Activated CD8-positive, alpha-beta memory T cell treated with anti-CD3 and anti-CD28 coated beads for 36 hours (primary cell): ENCODE measurements around the gene SAMD8. TPM values are rescaled to one million over a fixed set of nuclear protein-coding genes. Genes with fewer than 3 reads are reported as not detected.
"Not testable (repeated sequence)": the region's sequence is repeated elsewhere in the genome, so short reads cannot be mapped to it uniquely, and the experiment has no call there.

Source experiments
- CTCF ChIA-PET: fragments of 350-600 bp; sonication (Branson Sonifier 250); formaldehyde crosslinking; loops from one replicate; lab custom pipeline; 2021; ENCODE audit warnings: antibody characterized with exemption; lab: Charles Lee
- POLR2A ChIA-PET: fragments of 350-600 bp; sonication (Branson Sonifier 250); formaldehyde crosslinking; loops from one replicate; lab custom pipeline; 2021; ENCODE audit warnings: antibody characterized with exemption; lab: Charles Lee
- total RNA-seq, 2 experiments: library from RNA; stranded (reverse); gene quantifications; one replicate each; pipeline ENCODE4 v1.2.3, GENCODE V29; 2021

The SAMD8 gene
- total RNA-seq, 2 experiments from 2014 or later, result 15.4 to 17.0 TPM

GRCh38 chr10:75103881-75104686 lies 7.4 kb upstream of the SAMD8 start:
- POLR2A ChIA-PET, result no interaction called here
- CTCF ChIA-PET, result interaction anchor here (1.5 kb wide), 1 partner anchor 9 kb away, joined by 3 read pairs; no protein-coding TSS in a partner anchor

- CTCF ChIA-PET, result no interaction called here
Observed at GRCh38 chr10:75104842-75105241, 6.6 kb upstream of the SAMD8 start.

GRCh38 chr10:75105576-75106197 lies 5.8 kb upstream of the SAMD8 start:
- POLR2A ChIA-PET, result interaction anchor here (0.6 kb wide), 1 partner anchor 106 kb away, joined by 3 read pairs; no protein-coding TSS in a partner anchor
- CTCF ChIA-PET, result no interaction called here

More at GRCh38 chr10:75104842-75105241, 6.6 kb upstream of the SAMD8 start:
- POLR2A ChIA-PET, result no interaction called here

- POLR2A ChIA-PET, result interaction anchor here (0.6 kb wide), 1 partner anchor 105 kb away, joined by 3 read pairs; no protein-coding TSS in a partner anchor
- CTCF ChIA-PET, result interaction anchor here (1.0 kb wide), 1 partner anchor 129 kb away, joined by 3 read pairs; the partner anchor contains the start of gene COMTD1
Observed at GRCh38 chr10:75106242-75106641, 5.2 kb upstream of the SAMD8 start.

DNA sequence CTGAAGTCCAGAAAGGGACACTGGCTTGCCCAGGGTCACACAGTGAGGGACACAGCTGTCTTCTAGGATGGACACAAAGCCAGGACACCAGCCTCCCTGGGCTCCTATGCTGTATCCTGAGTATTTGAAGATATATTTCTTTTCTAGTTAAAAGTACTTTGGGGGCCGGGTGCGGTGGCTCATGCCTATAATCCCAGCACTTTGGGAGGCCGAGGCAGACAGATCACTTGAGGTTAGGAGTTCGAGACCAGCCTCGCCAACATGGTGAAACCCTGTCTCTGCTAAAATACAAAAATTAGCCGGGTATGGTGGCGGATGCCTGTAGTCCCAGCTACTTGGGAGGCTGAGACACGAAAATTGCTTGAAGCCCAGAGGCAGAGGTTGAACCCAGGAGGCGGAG lies 4.6 kb upstream of the SAMD8 start:
- POLR2A ChIA-PET, result interaction anchor here (1.2 kb wide), 1 partner anchor 12 kb away, joined by 3 read pairs; no protein-coding TSS in a partner anchor
- CTCF ChIA-PET, result interaction anchor here (1.0 kb wide), 2 partner anchors 129 to 1118 kb away, joined by 3 to 4 read pairs; partner anchors contain the start of gene COMTD1

DNA sequence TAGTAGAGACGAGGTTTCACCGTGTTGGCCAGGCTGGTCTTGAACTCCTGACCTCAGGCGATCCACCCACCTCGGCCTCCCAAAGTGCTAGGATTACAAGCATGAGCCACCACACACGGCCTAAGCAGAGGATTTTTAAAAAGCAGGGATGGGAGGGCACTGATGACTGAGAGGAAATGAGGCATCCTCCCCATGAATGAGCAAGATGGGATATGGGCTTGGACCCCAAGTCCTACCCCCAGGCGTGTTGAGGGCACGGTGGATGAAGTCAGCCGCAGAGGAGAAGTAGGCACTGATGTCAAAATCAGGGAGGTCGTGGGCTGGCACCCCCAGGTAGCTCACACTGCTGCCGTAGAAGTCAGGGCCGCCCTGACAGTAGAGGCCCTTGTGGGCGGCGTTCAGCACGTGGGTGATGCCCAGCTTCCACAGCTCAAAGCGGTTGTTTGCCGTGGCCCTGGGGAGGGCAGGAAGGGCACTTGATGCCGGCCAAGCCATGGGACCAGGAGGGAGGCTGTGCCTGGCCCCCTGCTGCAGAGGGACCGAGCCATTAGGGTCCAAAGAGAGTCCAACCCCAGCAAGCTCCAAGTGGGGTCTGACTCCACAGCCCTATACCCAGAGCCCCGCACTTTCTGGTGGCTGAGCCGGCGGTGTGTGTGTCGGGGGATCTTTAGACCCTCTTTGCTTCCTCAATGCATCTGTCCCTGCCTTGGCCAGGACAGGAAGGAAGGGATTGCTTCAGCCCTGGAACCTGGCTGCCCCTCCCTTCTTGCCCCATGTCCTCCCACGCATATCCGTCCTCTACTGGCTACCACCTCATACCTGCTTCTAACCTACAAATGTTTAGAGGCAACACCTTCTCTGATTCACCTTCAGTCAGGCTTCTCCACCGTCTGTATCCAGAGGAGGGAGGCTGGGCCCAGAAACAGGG lies 3.4 kb upstream of the SAMD8 start:
- CTCF ChIA-PET, result interaction anchor here (0.6 to 1.1 kb wide), 4 partner anchors 8 to 1119 kb away, joined by 3 to 5 read pairs (median 4); no protein-coding TSS in a partner anchor
- POLR2A ChIA-PET, result interaction anchor here (1.2 kb wide), 1 partner anchor 13 kb away, joined by 3 read pairs; no protein-coding TSS in a partner anchor

GRCh38 chr10:75108684-75109458 lies 2.6 kb upstream of the SAMD8 start:
- ChIA-PET POLR2A (no interaction called here), CTCF (interaction anchor here (1.1 kb wide), 1 partner anchor 8 kb away, joined by 5 read pairs; no protein-coding TSS in a partner anchor)

DNA sequence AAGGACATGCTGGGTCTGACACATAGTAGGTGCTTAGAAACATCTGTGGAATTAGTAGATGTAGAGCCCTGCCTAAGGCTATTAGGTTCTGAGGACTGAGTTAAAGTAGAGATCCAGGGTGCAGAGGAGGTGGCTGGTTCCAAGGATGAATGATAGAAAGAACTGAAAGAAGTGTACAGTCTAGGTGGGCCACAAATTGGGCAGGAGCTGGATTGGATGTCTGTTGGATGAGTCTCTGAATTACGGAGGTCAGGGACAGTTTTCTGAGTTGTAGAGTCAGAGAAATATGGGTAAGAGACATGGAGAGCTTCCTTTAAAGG lies 2.0 kb upstream of the SAMD8 start:
- ChIA-PET CTCF (interaction anchor here (1.1 kb wide), 1 partner anchor 9 kb away, joined by 5 read pairs; no protein-coding TSS in a partner anchor), POLR2A (no interaction called here)

DNA sequence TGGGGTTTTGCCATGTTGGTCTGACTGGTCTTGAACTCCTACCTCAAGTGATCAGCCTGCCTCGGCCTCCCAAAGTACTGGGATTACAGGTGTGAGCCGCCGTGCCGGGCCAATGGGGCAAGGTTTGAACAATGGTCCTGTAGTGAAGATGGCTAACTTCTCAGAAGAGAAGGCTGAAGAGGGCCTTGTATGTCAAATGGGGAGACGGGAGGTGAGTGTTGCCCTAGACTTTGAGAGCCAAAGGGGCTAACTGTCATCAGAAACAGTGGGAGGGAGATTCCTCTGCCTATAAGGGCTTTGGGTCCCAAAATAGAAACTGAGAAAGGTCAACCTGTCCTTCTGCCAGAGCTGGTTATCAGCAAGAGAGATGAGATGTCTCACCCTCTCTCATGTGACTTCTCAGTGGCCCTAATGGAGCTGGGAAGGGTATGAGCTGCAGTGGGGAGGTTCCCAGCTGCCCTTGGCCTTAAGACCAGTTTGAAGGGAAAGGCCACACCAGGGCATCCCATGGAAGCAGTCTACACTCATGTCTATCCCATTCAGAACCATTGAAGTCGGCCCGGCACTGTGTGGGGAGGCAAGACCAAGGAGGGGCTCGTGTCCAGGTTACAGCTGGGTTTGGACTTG lies 1.3 kb upstream of the SAMD8 start:
- CTCF ChIA-PET, result interaction anchor here (1.1 to 1.2 kb wide), 2 partner anchors 10 to 78 kb away, joined by 3 to 4 read pairs; no protein-coding TSS in a partner anchor
- POLR2A ChIA-PET, result interaction anchor here (1.9 kb wide), 1 partner anchor 100 kb away, joined by 18 read pairs; the partner anchor contains the start of gene VDAC2

DNA sequence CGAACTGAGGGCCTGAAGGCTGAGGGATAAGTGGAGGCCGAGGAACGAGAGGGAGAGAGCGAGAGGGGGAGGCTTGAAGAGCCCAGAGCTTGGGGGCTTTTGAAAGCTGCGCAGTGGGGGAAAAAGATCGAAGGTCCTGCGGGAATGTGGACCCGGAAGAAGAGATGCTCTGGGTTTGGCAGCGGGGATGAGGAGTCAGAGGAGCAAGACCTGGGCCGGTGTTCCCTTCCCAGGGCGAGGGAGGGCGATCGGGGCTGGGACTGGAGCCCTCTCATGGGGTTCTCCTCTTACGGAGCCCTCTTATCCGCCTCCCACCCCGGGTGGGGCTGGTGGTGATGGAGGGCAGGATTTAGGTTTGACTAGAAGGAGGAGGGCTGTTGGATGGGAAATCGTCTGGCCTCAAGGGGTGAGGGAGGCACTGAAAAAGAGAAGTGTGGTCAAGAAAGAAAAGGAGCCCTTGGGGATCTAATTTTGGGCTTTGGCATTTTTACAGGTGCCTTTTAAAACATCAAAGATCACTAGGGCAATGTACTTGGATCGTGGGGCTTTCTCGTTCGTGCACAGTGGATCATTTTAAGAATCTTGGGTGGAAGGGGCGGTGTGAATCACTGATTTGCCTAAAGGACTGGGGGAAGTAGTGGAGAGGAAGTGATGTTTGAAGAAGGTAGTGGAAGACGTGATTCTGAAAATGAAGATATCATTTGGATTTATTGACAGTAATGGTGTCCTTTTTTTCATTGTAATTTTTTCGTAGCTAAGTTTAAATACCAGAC lies 637 bp downstream of the SAMD8 start:
- POLR2A ChIA-PET, result interaction anchor here (0.7 to 1.9 kb wide), 5 partner anchors 98 to 123 kb away, joined by 3 to 18 read pairs (median 3); partner anchors contain the start of gene VDAC2
- CTCF ChIA-PET, result interaction anchor here (0.7 to 1.7 kb wide), 3 partner anchors 9 to 124 kb away, joined by 3 read pairs; partner anchors contain the start of gene COMTD1

- ChIA-PET POLR2A (interaction anchor here (1.0 kb wide), 1 partner anchor 10 kb away, joined by 9 read pairs; no protein-coding TSS in a partner anchor), CTCF (no interaction called here)
Observed at GRCh38 chr10:75115137-75115536, 3.7 kb downstream of the SAMD8 start.

DNA sequence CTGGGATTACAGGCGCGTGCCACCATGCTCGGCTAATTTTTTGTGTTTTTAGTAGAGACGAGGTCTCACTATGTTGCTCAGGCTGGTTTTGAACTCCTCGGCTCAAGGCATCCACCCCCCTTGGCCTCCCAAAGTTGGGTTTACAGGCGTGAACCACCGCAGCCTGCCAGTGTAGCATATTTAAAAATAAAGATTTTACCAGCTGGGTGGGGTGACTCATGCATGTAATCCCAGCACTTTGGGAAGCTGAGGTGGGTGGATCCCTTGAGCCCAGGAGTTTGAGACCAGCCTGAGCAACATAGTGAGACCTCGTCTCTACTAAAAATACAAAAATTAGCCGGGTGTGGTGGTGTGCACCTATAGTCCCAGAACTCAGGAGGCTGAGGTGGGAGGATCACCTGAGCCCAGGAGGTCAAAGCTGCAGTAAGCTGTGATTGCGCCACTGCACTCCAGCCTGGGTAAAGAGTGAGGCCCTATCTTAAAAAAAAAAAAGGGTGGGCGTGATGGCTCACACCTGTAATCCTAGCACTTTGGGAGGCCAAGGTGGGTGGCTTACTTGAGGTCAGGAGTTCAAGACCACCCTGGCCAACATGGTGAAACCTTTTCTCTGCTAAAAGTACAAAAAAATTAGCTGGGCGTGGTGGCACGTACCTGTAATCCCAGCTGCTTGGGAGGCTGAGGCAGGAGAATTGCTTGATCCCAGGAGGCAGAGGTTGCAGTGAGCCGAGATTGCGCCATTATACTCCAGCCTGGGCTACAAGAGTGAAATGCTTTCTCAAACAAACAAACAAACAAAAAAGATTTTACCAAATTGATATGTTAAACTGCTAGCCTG lies 5.7 kb downstream of the SAMD8 start:
- POLR2A ChIA-PET, CTCF ChIA-PET: not testable (repeated sequence)

- CTCF ChIA-PET, result no interaction called here
- POLR2A ChIA-PET, result no interaction called here
Observed at GRCh38 chr10:75117995-75118394, 6.5 kb downstream of the SAMD8 start.

DNA sequence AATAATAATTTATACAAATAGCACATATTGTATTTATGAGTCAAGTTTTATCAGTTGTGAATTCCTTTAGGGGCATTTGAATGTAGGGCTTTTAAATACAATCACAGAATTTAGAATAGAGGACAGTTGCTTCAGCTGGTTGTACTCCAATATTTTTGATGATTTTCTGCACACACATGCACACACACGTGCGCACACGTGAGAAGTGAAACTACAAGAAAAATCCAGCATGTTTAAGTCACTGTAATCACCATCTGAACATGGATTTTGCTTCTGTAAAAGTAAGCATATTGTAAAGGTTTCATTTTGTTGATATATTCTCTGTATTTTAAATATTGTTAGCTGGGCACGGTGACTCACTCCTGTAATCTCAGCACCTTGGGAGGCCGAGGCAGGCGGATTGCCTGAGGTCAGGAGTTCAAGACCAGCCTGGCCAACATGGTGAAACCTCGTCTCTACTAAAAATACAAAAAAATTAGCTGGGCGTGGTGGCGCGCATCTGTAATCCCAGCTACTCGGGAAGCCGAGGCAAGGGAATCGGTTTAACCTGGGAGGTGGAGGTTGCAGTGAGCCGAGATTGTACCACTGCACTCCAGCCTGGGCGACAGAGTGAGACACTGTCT lies 8.1 kb downstream of the SAMD8 start:
- CTCF ChIA-PET, result interaction anchor here (1.2 to 1.5 kb wide), 2 partner anchors 9 to 79 kb away, joined by 3 read pairs; no protein-coding TSS in a partner anchor
- POLR2A ChIA-PET, result not testable (repeated sequence)

DNA sequence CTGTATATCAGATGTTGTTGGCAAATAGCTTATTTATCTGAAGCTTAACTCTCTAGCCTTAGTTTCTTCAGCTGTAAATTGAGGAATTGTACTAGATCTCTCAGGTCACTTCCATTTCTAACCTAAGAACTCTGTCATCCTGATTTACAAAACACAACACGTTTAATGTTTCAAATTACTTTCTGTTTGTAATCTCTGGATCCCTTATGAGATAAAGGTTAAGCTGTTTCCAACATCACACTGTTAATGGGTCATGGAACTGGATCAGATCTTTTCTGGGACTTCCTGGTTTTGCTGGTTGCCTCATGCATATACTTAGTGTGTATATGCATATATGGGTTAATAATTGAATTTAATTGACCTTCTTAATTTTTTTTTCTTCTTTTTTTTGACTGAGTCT lies 9.9 kb downstream of the SAMD8 start:
- CTCF ChIA-PET, result interaction anchor here (0.6 to 1.2 kb wide), 3 partner anchors 10 to 350 kb away, joined by 3 to 4 read pairs (median 3); partner anchors contain the start of gene SAMD8
- POLR2A ChIA-PET, result no interaction called here
